ENCODE results near the gene FCHSD1. TPM values are rescaled to one million over a fixed set of nuclear protein-coding genes. Genes with fewer than 3 reads are reported as not detected.

Gene FCHSD1
- total RNA-seq, 4 donors from 2014 or later, result 2.4 to 27.2 (median 11.3) TPM

DNA sequence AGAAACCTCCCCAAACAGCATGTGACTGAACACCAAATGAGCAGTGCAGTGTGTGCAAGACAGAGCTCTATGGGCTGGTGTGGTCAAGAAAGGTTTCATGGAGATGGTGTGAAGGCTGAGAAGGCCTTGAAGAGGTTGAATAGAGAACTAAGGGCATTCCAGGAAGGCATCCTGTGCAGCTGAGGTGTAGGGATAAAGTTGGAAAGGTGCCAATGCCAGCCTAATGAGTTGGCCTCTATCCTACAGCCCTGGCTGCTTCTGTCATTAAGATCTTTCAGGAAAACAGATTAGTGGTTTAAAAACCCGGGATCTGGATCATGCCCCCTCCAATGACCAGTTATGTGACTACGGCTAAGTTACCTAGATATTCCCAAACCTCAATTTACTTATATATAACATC, 18.6 kb downstream of the FCHSD1 start:
- no peaks in the 10 kb centered on the region for H3K9me3 ChIP-seq
- TF ChIP-seq POLR2A (IDR thresholded peaks at IDR 0.05), result no peak
- TF ChIP-seq, protein P1, sequence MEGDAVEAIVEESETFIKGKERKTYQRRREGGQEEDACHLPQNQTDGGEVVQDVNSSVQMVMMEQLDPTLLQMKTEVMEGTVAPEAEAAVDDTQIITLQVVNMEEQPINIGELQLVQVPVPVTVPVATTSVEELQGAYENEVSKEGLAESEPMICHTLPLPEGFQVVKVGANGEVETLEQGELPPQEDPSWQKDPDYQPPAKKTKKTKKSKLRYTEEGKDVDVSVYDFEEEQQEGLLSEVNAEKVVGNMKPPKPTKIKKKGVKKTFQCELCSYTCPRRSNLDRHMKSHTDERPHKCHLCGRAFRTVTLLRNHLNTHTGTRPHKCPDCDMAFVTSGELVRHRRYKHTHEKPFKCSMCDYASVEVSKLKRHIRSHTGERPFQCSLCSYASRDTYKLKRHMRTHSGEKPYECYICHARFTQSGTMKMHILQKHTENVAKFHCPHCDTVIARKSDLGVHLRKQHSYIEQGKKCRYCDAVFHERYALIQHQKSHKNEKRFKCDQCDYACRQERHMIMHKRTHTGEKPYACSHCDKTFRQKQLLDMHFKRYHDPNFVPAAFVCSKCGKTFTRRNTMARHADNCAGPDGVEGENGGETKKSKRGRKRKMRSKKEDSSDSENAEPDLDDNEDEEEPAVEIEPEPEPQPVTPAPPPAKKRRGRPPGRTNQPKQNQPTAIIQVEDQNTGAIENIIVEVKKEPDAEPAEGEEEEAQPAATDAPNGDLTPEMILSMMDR (IDR thresholded peaks at IDR 0.05), result no peak
- H3K36me3 ChIP-seq, result no peaks in the 10 kb centered on the region
- no peak overlapping the region for H3K27ac ChIP-seq
- DNase-seq, result no peak
- intact Hi-C loops (cut with DNase I; ENCODE audit: low total_unique reads), result no loop called here
- H3K27me3 ChIP-seq, result no peaks in the 10 kb centered on the region
- H3K4me1 ChIP-seq, result peaks cover 6 to 10% of the 10 kb centered on the region in 2 donors
- no peak overlapping the region for H3K4me3 ChIP-seq

DNA sequence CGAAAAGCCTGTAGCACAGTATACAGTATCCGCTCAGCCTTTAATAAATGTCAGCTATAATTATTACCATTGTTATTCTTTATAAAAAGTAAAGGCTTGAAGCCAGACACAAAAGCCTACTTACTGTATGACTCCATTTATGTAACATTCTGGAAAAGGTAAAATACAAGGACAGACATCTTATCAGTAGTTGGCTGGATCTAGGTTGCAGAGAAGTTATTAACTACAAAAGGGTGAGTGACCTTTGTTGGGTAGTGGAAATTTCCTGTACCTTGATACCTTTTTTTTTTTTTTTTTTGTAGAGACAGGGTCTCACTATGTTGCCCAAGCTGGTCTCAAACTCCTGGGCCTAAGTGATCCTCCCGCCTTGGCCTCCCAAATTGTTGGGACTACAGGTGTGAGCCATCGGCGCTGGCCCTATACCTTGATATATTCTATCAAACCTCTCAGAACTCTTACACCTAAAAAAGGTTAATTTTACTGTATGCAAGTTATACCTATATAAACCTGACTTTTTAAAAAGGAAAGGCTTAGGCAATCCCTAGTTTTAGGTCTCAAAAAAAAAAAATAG, 20.6 kb downstream of the FCHSD1 start:
- no peak for TF ChIP-seq POLR2A (IDR thresholded peaks at IDR 0.05)
- TF ChIP-seq, protein P1 (IDR thresholded peaks at IDR 0.05), result no peak
- intact Hi-C loops (cut with DNase I; ENCODE audit: low total_unique reads), result no loop called here
- no peak overlapping the region for H3K4me3 ChIP-seq
- H3K9me3 ChIP-seq, result no peaks in the 10 kb centered on the region
- H3K4me1 ChIP-seq, result peaks cover 2 to 6% of the 10 kb centered on the region in 2 donors
- H3K36me3 ChIP-seq, result no peaks in the 10 kb centered on the region
- H3K27me3 ChIP-seq, result no peaks in the 10 kb centered on the region
- H3K27ac ChIP-seq, result no peak overlapping the region
- DNase-seq, result no peak

DNA sequence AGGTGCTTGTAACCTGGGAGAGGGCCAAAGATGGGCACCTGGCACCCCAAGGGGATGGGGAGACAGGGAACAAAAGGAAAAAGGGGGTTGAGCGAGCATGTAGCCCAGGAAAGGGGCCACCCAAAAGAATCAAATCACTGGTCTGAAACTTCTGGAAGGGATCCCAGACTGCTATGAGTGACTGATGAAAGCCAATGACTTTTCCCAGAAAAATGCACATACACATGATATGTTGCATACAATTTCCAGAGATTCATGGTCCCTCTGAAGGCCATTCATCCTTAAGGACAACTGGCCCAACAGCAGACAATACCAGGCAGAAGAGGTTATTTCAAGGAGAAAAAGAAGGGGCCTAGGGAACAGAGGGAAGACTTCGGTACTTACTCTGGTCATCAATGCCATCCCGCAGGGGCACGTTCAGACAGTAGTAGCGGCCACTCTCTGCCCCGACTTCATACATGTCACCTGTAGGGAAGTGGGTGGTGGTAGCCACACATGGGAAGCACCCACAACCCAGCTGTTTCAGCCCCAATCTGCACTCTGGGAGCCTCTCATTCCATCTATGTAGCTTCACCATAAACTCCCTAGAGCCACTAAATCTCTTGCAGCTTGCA, 22.9 kb downstream of the FCHSD1 start:
- Histone ChIP-seq H3K9me3 (no peaks in the 10 kb centered on the region), H3K27ac (no peak overlapping the region), H3K27me3 (no peaks in the 10 kb centered on the region), H3K4me1 (no peaks in the 10 kb centered on the region), H3K36me3 (no peaks in the 10 kb centered on the region), H3K4me3 (no peak overlapping the region)
- intact Hi-C loops (cut with DNase I; ENCODE audit: low total_unique reads), result no loop called here
- TF ChIP-seq, protein P1 (IDR thresholded peaks at IDR 0.05), result no peak
- TF ChIP-seq POLR2A (IDR thresholded peaks at IDR 0.05), result no peak
- no peak for DNase-seq

DNA sequence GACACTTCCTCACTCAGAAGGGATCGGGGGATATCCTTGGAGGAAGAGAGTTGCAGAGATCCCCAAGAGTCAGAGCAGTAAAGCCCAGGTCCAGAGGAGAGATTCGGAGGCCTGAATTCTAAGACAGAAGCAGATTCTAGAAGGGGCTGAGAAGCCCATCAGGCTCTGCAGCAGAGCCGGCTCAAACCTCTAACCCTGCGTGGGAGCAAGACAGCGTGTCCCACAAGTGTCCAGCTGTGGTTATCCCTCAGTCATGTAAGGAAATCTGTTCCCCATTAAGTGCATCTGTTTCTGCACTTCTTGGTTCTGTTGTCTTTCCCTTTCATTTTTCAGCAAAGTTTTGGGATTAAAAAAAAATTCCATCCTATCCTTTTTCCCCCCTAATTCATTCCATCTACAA, 27.6 kb downstream of the FCHSD1 start:
- no peaks in the 10 kb centered on the region for H3K4me1 ChIP-seq
- H3K27ac ChIP-seq, result no peak overlapping the region
- no peak overlapping the region for H3K4me3 ChIP-seq
- H3K9me3 ChIP-seq, result no peaks in the 10 kb centered on the region
- DNase-seq, result no peak
- H3K36me3 ChIP-seq, result no peaks in the 10 kb centered on the region
- intact Hi-C loops (cut with DNase I; ENCODE audit: low total_unique reads), result no loop called here
- H3K27me3 ChIP-seq, result no peaks in the 10 kb centered on the region
- TF ChIP-seq, protein P1 (IDR thresholded peaks at IDR 0.05), result no peak
- TF ChIP-seq POLR2A (IDR thresholded peaks at IDR 0.05), result no peak

DNA sequence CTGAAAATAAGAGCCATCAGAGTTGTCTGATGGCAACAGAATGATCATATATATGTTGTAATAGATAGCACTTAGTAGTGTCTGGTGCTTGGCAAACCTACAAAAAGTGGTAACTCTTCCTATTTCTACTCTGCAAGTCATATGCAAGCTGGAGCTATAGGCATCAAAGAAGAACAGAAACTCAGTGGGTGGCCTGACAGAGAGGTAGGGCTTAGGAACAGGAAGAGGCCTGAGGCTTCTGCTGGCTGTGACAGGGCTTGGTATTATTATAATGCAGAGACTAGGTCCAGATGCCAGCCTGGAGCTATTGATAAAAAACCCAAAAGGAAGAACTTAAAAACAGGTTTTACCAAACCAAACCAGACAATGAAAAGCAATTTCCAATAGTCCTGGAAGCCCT, 28.0 kb downstream of the FCHSD1 start:
- Histone ChIP-seq H3K9me3 (no peaks in the 10 kb centered on the region), H3K36me3 (no peaks in the 10 kb centered on the region), H3K27ac (no peak overlapping the region), H3K27me3 (no peaks in the 10 kb centered on the region), H3K4me3 (no peak overlapping the region), H3K4me1 (no peaks in the 10 kb centered on the region)
- DNase-seq, result no peak
- no peak for TF ChIP-seq POLR2A (IDR thresholded peaks at IDR 0.05)
- TF ChIP-seq, protein P1 (IDR thresholded peaks at IDR 0.05), result no peak
- intact Hi-C loops (cut with DNase I; ENCODE audit: low total_unique reads), result no loop called here

Data from uterus (tissue), 4 donors.